Loucy (cell line): ENCODE measurements around the gene OCLN.
"Not testable (repeated sequence)": the region's sequence is repeated elsewhere in the genome, so short reads cannot be mapped to it uniquely, and the experiment has no call there.

Experiments
- H2AFZ ChIP-seq: fragments of 200-600 bp; sonication (generic); 2 replicates; pipeline ENCODE4 v1.6.0; 2016; ENCODE audit warnings: antibody characterized with exemption, mild to moderate bottlenecking, low read length, moderate library complexity
- H3F3A ChIP-seq: fragments of 200-600 bp; 2 replicates; pipeline ENCODE4 v1.6.0; 2016; ENCODE audit warnings: antibody characterized with exemption, low read depth, mild to moderate bottlenecking
- H3K27me3 ChIP-seq: fragments of 200-600 bp; sonication (generic); 2 replicates; pipeline ENCODE4 v1.6.1; 2014; ENCODE audit warnings: low read length, mild to moderate bottlenecking; ENCODE audit not compliant: insufficient read depth, poor library complexity, severe bottlenecking
- H3K36me3 ChIP-seq: fragments of 200-600 bp; sonication (generic); 2 replicates; pipeline ENCODE4 v1.6.1; 2016; ENCODE audit warnings: low read length; ENCODE audit not compliant: insufficient read depth
- H3K4me1 ChIP-seq: fragments of 200-600 bp; sonication (generic); 2 replicates; pipeline ENCODE4 v1.5.1; 2014; ENCODE audit warnings: low read length, mild to moderate bottlenecking; ENCODE audit not compliant: insufficient read depth, poor library complexity, severe bottlenecking
- H3K4me2 ChIP-seq: fragments of 200-600 bp; sonication (generic); 2 replicates; pipeline ENCODE4 v1.6.0; 2014; ENCODE audit warnings: antibody characterized with exemption, low read length, low read depth, mild to moderate bottlenecking; ENCODE audit not compliant: poor library complexity, severe bottlenecking
- H3K4me3 ChIP-seq: fragments of 200-600 bp; sonication (generic); 2 replicates; pipeline ENCODE4 v1.5.1; 2014; ENCODE audit warnings: low read length, mild to moderate bottlenecking, mixed read lengths; ENCODE audit not compliant: poor library complexity, severe bottlenecking
- H3K79me2 ChIP-seq: fragments of 200-600 bp; sonication (generic); 2 replicates; pipeline ENCODE4 v1.6.1; 2014; ENCODE audit warnings: low read length; ENCODE audit not compliant: insufficient read depth
- H3K9ac ChIP-seq: fragments of 200-600 bp; sonication (generic); 2 replicates; pipeline ENCODE4 v1.6.0; 2014; ENCODE audit warnings: mild to moderate bottlenecking, low read depth, low read length, moderate library complexity; ENCODE audit not compliant: poor library complexity, severe bottlenecking
- H3K9me2 ChIP-seq: fragments of 200-600 bp; sonication (generic); replicated peaks from 2 replicates; pipeline ENCODE4 v1.6.1; 2016; ENCODE audit warnings: low read depth, low read length, mixed read lengths
- H3K9me3 ChIP-seq: fragments of 200-600 bp; sonication (generic); 2 replicates; pipeline ENCODE4 v1.6.1; 2014; ENCODE audit warnings: mild to moderate bottlenecking, antibody characterized with exemption, low read length, low read depth; ENCODE audit not compliant: insufficient read depth
- H4K20me1 ChIP-seq: fragments of 200-600 bp; sonication (generic); 2 replicates; pipeline ENCODE4 v1.6.0; 2014; ENCODE audit warnings: antibody characterized with exemption, low read length, mild to moderate bottlenecking; ENCODE audit not compliant: insufficient read depth, poor library complexity, severe bottlenecking
- TF ChIP-seq, protein P1 (sequence below): fragments of 200-600 bp; sonication (generic); conservative IDR thresholded peaks from 2 replicates; pipeline ENCODE4 v1.5.1; 2014; ENCODE audit warnings: mild to moderate bottlenecking, antibody characterized with exemption, low read length

Gene OCLN

DNA sequence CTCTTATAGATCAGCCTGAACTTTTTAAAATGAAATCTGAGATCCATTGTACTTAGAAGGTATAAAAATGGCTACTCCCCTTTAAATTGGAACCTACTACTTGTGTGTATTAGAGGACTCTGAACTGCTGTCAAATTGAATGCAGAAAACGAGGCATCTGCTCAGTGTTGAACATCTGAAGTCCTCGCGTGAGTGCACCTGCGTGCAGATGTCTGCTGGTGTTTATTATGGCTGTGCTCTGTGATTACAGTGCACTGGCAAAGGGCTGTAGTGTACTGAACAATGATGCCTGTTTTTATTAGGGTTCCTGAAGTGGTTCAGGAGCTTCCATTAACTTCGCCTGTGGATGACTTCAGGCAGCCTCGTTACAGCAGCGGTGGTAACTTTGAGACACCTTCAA is 52.0 kb downstream of the OCLN start:
- not testable (repeated sequence) for H3K9ac ChIP-seq, H3K9me2 ChIP-seq, H3F3A ChIP-seq, H3K79me2 ChIP-seq, H3K4me2 ChIP-seq, H3K4me1 ChIP-seq, H3K9me3 ChIP-seq, H2AFZ ChIP-seq, H3K27me3 ChIP-seq, H3K4me3 ChIP-seq, H4K20me1 ChIP-seq, H3K36me3 ChIP-seq

DNA sequence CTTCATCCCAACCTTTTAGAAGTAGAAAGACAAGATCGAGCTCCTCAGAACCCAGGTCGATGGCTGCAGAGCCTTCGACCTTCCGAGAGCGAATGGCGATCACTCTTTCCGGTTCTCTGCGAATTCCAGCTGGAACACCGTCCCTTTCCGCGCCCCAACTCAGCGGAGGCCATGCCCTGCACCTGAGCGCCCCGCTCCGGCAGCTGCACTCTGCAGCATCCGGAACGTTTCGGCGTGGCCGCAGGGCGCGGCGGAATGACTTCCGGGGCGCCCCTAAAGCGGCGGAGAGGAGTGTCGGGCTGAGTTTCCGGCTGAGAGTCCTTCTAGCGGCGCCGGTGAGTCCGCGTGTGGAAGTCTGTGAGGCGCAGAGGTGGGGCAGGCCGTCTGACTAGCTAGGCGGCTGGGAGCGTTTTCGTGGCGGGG is 67.3 kb downstream of the OCLN start, which contains the start of gene GTF2H2C:
TSS of gene GTF2H2C (plus strand) at position 284 of the 423 bp plus-strand sequence. CDS start 4,942 bp downstream, outside the sequence.
- Histone ChIP-seq H2AFZ (peak within 1 kb of the TSS; percentile 92), H3K4me3 (peak within 1 kb of the TSS; percentile 81), H3K9ac (peak within 1 kb of the TSS; percentile 79), H3K4me2 (peak within 1 kb of the TSS; percentile 93)
- H3K4me1 ChIP-seq, H3F3A ChIP-seq, H3K9me2 ChIP-seq, H3K36me3 ChIP-seq, H3K79me2 ChIP-seq, H3K27me3 ChIP-seq, H3K9me3 ChIP-seq, H4K20me1 ChIP-seq: not testable (repeated sequence)
- TF ChIP-seq, protein P1, sequence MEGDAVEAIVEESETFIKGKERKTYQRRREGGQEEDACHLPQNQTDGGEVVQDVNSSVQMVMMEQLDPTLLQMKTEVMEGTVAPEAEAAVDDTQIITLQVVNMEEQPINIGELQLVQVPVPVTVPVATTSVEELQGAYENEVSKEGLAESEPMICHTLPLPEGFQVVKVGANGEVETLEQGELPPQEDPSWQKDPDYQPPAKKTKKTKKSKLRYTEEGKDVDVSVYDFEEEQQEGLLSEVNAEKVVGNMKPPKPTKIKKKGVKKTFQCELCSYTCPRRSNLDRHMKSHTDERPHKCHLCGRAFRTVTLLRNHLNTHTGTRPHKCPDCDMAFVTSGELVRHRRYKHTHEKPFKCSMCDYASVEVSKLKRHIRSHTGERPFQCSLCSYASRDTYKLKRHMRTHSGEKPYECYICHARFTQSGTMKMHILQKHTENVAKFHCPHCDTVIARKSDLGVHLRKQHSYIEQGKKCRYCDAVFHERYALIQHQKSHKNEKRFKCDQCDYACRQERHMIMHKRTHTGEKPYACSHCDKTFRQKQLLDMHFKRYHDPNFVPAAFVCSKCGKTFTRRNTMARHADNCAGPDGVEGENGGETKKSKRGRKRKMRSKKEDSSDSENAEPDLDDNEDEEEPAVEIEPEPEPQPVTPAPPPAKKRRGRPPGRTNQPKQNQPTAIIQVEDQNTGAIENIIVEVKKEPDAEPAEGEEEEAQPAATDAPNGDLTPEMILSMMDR: peak; percentile 44

DNA sequence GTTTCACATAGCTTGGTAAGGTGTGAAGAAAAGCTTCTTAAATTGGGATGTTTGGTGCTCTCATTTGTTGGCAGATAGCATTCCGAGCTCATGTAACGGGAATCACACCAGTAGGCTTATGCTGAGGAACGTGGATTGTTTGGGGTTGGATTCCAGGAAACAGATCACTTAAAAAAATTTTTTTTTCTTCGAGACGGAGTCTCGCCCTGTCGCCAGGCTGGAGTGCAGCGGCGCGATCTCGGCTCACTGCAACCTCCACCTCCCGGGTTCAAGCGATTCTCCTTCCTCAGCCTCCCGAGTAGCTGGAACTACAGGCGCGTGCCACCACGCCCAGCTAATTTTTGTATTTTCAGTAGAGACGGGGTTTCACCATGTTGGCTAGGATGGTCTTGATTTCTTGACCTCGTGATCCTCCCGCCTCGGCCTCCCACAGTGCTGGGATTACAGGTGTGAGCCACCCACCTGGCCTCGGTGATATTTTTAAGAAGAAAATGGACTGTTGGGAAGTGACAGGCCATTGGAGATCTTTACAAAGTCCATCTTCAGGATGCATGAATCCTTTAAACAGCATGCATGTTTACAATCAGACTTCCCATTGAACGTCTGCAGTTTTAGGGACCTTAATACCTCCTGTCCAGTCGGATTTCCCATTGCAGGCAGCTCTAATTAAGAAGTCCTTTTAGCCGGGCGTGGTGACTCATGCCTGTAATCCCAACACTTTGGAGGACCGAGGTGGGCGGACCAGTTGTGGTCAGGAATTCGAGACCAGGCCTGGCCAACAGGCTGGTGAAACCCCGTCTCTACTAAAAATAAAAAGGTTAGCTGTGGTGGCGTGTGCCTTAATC is 68.2 kb downstream of the OCLN start:
- Histone ChIP-seq H3K4me2 (peak overlapping the region; percentile 62), H3K4me3 (peak overlapping the region; percentile 69), H3K9ac (peak overlapping the region; percentile 79)
- not testable (repeated sequence) for H2AFZ ChIP-seq, H3F3A ChIP-seq, H3K4me1 ChIP-seq, H3K9me3 ChIP-seq, H3K36me3 ChIP-seq, H3K27me3 ChIP-seq, H3K9me2 ChIP-seq, H4K20me1 ChIP-seq, H3K79me2 ChIP-seq

DNA sequence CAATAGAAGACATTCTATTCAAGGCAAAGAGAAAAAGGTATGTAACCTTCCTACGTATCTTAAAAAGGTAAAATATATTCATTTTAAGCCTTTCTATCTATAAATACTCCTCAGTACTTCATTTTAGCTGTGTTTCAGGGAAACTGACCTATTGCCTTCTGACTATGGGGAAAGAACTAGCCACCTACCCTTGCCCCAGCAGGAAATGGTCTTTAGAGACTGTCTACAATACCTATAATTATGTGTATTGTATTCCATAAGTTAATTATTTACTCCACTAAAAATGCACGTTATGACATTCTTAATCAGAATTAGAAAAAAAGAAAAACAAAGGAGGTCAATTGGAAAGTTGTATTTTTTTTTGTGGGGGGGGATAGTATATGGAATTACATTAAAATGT is 73.6 kb downstream of the OCLN start:
- H2AFZ ChIP-seq, H3K9me3 ChIP-seq, H3F3A ChIP-seq, H3K4me2 ChIP-seq, H3K9ac ChIP-seq, H3K79me2 ChIP-seq, H4K20me1 ChIP-seq, H3K36me3 ChIP-seq, H3K9me2 ChIP-seq, H3K4me1 ChIP-seq, H3K4me3 ChIP-seq, H3K27me3 ChIP-seq: not testable (repeated sequence)

DNA sequence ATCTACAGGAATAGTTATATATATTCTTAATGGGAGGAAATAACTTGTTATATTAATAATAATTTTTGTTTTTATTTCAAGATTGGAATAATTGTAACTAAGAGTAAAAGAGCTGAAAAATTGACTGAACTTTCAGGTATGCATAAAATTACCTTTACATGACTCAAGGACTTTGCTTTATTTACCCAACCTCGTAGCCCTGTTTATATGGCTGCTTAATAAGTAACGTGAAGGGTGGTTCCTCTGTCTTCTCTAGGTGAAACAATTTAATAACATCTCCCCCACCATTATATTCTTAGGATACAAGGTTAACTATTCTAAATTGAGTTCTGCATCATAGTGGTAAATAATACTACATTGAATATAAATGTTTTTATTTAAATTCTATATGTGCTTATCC is 75.5 kb downstream of the OCLN start:
- not testable (repeated sequence) for H3K9ac ChIP-seq, H3K4me2 ChIP-seq, H3K79me2 ChIP-seq, H3F3A ChIP-seq, H4K20me1 ChIP-seq, H3K9me2 ChIP-seq, H3K4me3 ChIP-seq, H3K9me3 ChIP-seq, H3K36me3 ChIP-seq, H3K27me3 ChIP-seq, H2AFZ ChIP-seq, H3K4me1 ChIP-seq

DNA sequence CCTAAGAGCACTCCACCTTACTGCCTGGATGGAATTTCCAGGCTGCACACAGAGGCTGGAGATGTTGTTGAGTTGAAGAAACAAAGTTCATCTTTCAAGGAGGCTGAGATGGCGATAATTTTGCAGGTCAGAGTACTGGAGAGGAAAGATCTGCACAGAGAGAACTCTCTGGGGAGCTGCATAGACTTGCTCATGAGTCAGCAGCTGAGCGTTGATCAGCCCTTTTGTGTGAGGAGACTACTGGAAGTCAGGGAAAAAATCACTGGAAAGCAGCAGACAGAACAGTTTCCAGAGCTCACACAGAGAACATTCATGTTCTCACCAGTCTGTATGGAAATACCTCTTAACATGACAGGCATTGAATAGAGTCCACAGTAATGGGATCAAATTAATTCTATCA is 90.8 kb downstream of the OCLN start:
- not testable (repeated sequence) for H3K4me1 ChIP-seq, H3K4me3 ChIP-seq, H3K79me2 ChIP-seq, H3K9ac ChIP-seq, H3K9me2 ChIP-seq, H3K9me3 ChIP-seq, H2AFZ ChIP-seq, H3K27me3 ChIP-seq, H3F3A ChIP-seq, H4K20me1 ChIP-seq, H3K4me2 ChIP-seq, H3K36me3 ChIP-seq
